Progenitor cell of endocrine pancreas (in vitro differentiated cells): Measurements from ENCODE around the gene PPFIBP1. TPM values are rescaled to one million over a fixed set of nuclear protein-coding genes. Genes with fewer than 3 reads are reported as not detected.
A peak's percentile ranks its signal among the peaks of the same experiment; 100 is the strongest.
"Not testable (repeated sequence)": the region's sequence is repeated elsewhere in the genome, so short reads cannot be mapped to it uniquely, and the experiment has no call there.

Experiments
- DNase-seq: peaks from one replicate; pipeline ENCODE4 v3.0.0; 2021; ENCODE audit warnings: low spot score; ENCODE audit not compliant: unreplicated experiment
- H3K27ac Mint-ChIP-seq: 2 replicates; pipeline ENCODE4 v1.8.0; 2021; ENCODE audit warnings: mild to moderate bottlenecking, moderate library complexity, mixed read lengths
- H3K27me3 Mint-ChIP-seq: 2 replicates; pipeline ENCODE4 v1.8.0; 2021; ENCODE audit warnings: mixed read lengths
- H3K36me3 Mint-ChIP-seq: 2 replicates; pipeline ENCODE4 v1.8.0; 2022; ENCODE audit warnings: mixed read lengths; ENCODE audit not compliant: insufficient read depth
- H3K4me1 Mint-ChIP-seq: 2 replicates; pipeline ENCODE4 v1.8.0; 2021; ENCODE audit warnings: low read depth, mixed read lengths
- H3K4me3 Mint-ChIP-seq: 2 replicates; pipeline ENCODE4 v1.8.0; 2021; ENCODE audit warnings: low read depth, mild to moderate bottlenecking, moderate library complexity, mixed read lengths
- H3K9me3 Mint-ChIP-seq: 2 replicates; pipeline ENCODE4 v1.8.0; 2021; ENCODE audit warnings: low read depth, mixed read lengths
- total RNA-seq: library from RNA; stranded (reverse); gene quantifications from 2 replicates; pipeline ENCODE4 v1.2.1, GENCODE V29; 2021
- TF ChIP-seq, protein P1 (sequence below): fragments of 200-600 bp; sonication (generic); IDR thresholded peaks from one replicate; pipeline ENCODE4 v1.5.0; 2021; ENCODE audit warnings: antibody characterized with exemption, mild to moderate bottlenecking; ENCODE audit not compliant: unreplicated experiment

PPFIBP1 gene
- total RNA-seq, 1 donor from 2014 or later: 85.4 TPM

DNA sequence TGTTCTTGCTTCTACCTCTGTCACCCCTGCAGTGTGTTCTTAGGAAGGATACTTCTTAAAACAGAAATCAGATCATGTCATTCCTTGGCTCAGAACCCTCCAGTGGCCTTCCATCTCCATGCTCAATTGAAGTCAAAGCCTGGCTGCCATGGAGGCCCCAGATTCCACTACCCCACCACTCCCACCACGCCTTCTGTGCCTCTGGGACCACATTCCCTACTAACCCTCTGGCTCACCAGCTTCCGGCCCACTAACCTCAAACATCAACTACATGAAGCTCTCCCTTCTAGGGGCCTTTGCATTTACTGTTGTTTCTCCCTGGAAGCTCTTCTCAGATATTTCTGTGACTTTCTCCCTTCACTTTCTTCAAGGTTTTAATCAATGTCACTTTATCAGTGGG is 96.1 kb downstream of the PPFIBP1 start:
- H3K27me3 Mint-ChIP-seq: no peaks in the 10 kb centered on the region
- peaks cover 6% of the 10 kb centered on the region for H3K36me3 Mint-ChIP-seq
- H3K4me3 Mint-ChIP-seq: no peak overlapping the region
- peaks cover 7% of the 10 kb centered on the region for H3K9me3 Mint-ChIP-seq
- H3K27ac Mint-ChIP-seq: no peak overlapping the region
- TF ChIP-seq, protein P1, sequence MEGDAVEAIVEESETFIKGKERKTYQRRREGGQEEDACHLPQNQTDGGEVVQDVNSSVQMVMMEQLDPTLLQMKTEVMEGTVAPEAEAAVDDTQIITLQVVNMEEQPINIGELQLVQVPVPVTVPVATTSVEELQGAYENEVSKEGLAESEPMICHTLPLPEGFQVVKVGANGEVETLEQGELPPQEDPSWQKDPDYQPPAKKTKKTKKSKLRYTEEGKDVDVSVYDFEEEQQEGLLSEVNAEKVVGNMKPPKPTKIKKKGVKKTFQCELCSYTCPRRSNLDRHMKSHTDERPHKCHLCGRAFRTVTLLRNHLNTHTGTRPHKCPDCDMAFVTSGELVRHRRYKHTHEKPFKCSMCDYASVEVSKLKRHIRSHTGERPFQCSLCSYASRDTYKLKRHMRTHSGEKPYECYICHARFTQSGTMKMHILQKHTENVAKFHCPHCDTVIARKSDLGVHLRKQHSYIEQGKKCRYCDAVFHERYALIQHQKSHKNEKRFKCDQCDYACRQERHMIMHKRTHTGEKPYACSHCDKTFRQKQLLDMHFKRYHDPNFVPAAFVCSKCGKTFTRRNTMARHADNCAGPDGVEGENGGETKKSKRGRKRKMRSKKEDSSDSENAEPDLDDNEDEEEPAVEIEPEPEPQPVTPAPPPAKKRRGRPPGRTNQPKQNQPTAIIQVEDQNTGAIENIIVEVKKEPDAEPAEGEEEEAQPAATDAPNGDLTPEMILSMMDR: no peak
- no peaks in the 10 kb centered on the region for H3K4me1 Mint-ChIP-seq
- DNase-seq: no peak

DNA sequence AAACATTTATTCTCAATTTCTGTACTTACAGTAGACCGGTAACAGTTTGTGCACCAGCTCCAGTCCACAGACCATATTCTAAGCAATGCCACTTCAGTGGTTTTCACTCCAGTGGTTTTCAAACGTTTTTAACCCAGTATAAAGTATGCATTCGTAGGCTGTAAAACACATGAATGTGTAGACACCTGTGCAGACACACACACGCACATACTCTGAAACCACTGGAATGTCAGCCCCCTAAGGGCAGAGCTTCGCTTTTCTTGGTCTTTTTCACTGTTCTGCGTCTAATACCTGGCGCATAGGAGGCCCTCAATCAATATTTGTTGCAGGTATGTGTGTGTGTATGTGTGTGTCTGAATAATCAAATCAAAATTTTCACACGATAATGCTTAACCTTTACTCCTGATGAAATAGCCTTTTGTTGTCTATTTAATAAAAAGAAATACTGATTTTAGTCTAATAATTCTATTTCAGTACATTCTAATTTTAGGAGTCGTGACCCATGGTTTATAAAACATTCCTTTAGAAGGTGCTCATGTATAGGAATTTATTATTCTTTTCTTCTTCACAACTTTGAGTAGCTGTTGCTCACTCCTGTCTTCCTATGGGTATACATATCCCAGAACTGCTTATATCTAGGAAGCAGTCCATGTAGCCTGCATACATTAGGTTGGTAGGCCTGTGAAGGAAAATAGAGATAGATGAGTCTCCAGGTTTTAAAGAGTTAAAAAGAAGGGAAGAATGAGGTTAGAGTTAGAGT is 98.6 kb downstream of the PPFIBP1 start:
- H3K4me1 Mint-ChIP-seq: peaks cover 5% of the 10 kb centered on the region
- no peaks in the 10 kb centered on the region for H3K27me3 Mint-ChIP-seq

DNA sequence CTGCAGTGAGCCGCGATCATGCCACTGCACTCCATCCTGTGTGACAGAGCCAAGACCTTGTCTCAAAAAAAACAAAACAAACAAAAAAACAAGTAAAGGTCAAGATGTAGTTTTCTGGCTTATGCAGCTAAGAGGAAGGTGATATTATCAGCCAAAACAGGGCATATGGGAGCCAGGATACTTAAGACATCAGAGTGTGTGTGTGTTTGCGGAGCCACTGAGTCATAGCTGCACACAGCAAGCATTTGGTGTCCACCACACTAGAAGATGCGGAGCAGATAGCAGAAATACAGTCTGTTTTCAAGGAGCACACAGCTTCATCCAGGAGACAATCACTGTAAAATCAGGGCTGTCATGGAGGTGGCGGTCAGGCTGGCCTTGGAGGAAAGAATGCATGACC is 99.6 kb downstream of the PPFIBP1 start:
- Mint-ChIP-seq H3K27ac (no peak overlapping the region), H3K4me3 (no peak overlapping the region), H3K9me3 (no peaks in the 10 kb centered on the region), H3K4me1 (peaks cover 5% of the 10 kb centered on the region), H3K36me3 (no peaks in the 10 kb centered on the region), H3K27me3 (no peaks in the 10 kb centered on the region)
- TF ChIP-seq, protein P1: no peak
- no peak for DNase-seq

More for the DNA sequence above, 98.6 kb downstream of the PPFIBP1 start:
- H3K4me3 Mint-ChIP-seq: no peak overlapping the region
- no peaks in the 10 kb centered on the region for H3K9me3 Mint-ChIP-seq
- TF ChIP-seq, protein P1: no peak
- no peak for DNase-seq
- peaks cover 4% of the 10 kb centered on the region for H3K36me3 Mint-ChIP-seq
- H3K27ac Mint-ChIP-seq: no peak overlapping the region

DNA sequence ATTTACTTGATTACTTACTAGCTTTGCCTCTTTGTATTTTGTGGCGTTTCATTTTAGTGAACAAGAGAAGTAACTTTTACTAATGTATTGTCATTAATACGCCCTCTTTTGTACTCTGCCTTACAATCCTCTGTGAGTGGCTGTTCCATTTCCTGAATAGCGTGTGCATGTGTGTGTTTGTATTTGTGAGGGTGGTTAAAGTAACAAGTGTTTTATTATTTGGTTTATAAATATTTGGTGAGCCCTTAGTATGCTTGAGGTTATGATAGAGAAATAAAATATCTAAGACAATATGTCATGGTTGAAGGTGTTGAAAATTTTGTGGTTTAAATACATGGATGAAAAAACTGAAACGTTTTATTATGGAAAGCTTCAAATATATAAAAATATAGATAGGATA is 100.6 kb downstream of the PPFIBP1 start:
- Mint-ChIP-seq H3K9me3 (no peaks in the 10 kb centered on the region), H3K27me3 (no peaks in the 10 kb centered on the region), H3K36me3 (no peaks in the 10 kb centered on the region), H3K4me1 (peaks cover 5% of the 10 kb centered on the region), H3K27ac (no peak overlapping the region), H3K4me3 (no peak overlapping the region)
- no peak for DNase-seq
- TF ChIP-seq, protein P1: no peak

DNA sequence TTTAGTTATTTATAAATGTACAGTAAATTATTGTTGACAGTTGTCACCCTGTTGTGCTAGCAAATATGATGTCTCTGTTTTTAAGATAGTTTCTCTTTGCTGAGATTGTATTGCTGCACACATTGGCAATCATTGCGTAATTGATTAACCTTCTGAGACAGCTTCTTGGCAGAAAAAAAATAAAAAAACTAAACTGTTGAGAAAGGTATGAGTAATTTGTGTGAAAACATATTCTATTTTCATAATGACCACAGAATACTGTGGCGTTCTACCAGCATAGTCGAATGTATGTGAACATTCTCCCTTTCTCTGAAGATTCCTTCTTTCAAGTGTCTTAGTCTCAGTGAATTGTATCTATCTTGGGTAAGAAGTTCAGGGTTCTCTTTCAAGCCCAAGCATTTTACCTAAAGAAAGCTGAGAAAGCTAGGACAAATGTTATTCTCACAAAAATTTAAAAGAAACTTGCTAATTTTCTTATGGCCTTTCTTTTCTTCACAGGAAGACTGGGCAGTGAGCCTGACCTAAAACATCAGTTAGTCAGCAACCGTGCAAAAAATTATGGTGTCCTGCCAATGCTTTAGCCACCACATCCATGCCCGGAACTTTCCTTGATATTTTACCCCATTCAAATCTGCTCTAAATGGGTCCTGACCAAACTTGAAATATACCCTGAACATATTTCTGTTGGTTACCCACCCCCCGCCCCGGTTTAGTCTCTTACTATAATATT is 103.3 kb downstream of the PPFIBP1 start:
- no peak overlapping the region for H3K4me3 Mint-ChIP-seq
- H3K36me3 Mint-ChIP-seq: peaks cover 1% of the 10 kb centered on the region
- DNase-seq: no peak
- no peaks in the 10 kb centered on the region for H3K9me3 Mint-ChIP-seq
- TF ChIP-seq, protein P1: no peak
- H3K27ac Mint-ChIP-seq: peak overlapping the region; percentile 67
- no peaks in the 10 kb centered on the region for H3K27me3 Mint-ChIP-seq
- peaks cover 5% of the 10 kb centered on the region for H3K4me1 Mint-ChIP-seq

DNA sequence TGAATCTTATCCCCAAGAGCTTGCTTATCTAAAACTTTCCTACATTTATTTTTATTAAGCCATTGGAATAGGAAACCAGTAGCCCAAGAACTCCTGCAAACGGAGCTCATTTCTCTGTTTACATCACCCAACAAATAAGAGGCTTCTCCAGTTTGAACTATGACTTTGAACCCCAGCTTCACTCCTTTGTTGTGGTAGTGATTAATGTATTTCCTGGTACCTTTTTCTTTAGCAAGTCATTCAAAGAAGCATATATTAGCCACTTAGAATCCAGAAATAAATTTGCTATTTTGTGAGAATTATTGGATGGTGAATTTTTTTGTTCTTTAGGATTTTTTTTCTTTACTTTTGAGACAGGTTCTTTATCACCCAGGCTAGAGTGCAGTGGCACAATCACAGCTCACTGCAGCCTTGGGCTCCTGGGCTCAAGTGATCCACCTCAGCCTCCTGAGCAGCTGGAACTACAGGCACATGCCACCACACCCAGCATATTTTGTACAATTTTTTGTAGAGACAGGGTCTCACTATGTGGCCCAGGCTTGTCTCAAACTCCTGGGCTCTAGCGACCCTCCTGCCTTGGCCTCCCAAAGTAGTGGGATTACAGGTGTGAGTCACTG is 104.0 kb downstream of the PPFIBP1 start:
- not testable (repeated sequence) for H3K4me3 Mint-ChIP-seq, H3K4me1 Mint-ChIP-seq, H3K9me3 Mint-ChIP-seq, H3K36me3 Mint-ChIP-seq, H3K27ac Mint-ChIP-seq, H3K27me3 Mint-ChIP-seq, DNase-seq

DNA sequence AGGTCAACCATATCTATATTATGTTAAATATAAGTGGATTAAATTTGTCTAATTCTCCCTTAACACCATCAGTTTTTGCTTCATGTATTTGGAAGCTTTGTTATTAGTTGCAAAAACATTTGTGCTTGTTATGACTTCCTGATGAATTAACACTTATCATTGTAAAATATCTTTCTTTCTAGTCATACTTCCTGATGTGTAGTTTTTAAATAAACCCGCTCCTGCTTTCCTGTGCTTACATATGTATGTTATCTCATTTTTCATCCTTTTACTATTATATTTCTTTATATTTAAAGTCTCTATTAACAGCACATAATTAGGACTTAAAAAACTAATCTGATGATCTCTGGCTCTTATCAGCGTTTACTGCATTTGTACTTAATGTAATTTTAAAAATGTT is 106.2 kb downstream of the PPFIBP1 start:
- not testable (repeated sequence) for H3K27ac Mint-ChIP-seq, H3K4me1 Mint-ChIP-seq, DNase-seq, H3K4me3 Mint-ChIP-seq, H3K9me3 Mint-ChIP-seq, H3K36me3 Mint-ChIP-seq, H3K27me3 Mint-ChIP-seq
